PFSK-1 (cell line): Measurements from ENCODE around the gene CASP9.

Source experiments
- FOXP2 ChIP-seq: optimal IDR thresholded peaks from 2 replicates; pipeline ENCODE3; 2011; ENCODE audit warnings: borderline replicate concordance, control low read depth, inconsistent platforms; ENCODE audit not compliant: insufficient read depth; ENCODE audit errors: extremely low read length, extremely low read depth
- POLR2AphosphoS5 ChIP-seq: IDR thresholded peaks from 2 replicates; pipeline ENCODE4 v1.6.1; 2012; ENCODE audit warnings: low read depth, mild to moderate bottlenecking, control low read depth, low read length, moderate library complexity
- SIN3A ChIP-seq: IDR thresholded peaks from 2 replicates; pipeline ENCODE4 v1.6.1; 2012; ENCODE audit warnings: mild to moderate bottlenecking, low read length, moderate library complexity, borderline replicate concordance; ENCODE audit not compliant: insufficient read depth
- TAF1 ChIP-seq: IDR thresholded peaks from 2 replicates; pipeline ENCODE4 v1.6.1; 2012; ENCODE audit warnings: low read length, control low read depth, borderline replicate concordance; ENCODE audit not compliant: insufficient read depth
- TF ChIP-seq, protein P1 (sequence below), 2 experiments: IDR thresholded peaks; 2 replicates each; pipeline versions ENCODE4 v1.6.1 to v1.8.0; 2011 to 2012; ENCODE audit warnings: low read depth in 2 of 2, low read length in 2 of 2, control low read depth in 1 of 2, inconsistent platforms in 1 of 2, mild to moderate bottlenecking in 1 of 2, moderate library complexity in 1 of 2; ENCODE audit not compliant: insufficient read depth in 1 of 2

DNA sequence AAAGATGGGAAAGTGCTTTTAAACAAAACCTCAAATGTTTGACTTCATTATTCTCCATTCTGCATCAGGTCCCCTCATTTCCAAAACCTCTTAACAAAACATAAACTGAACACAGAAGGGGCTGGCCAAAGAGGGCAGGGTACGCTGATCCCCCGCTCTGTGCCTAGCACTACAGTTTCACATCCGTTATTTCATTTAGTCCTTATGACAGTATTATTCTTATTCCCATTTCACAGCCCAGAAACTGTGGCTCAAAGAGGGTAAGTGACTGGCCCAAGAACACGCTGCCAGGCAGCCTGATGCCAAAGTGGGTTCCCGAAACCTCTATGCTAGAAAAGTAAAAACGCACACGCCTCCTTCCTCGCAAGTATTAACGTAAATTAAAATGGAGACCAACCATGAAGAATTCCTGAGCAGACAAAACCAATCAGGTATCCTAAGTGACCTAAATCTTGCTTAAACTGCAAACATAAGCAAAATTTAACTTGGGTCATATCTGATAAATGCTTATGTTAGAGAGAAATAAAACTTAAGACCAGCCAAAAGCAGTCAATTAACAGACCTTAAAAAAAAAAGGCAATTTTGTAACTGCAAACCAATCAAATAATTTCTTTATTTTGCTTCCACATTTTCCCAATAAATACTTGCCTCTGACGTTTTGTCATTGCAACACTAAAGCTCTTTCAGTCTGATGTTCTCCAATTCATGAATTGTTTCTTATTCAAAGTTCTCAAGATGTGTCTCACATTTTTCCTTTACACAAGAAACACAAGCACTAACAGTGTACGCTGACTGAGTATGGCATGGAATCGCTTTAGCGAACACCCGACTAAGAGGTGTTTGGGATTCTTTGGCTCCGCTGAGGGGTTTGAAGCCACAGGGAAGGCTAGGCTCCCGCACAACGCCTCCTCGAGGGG is 653 bp downstream of the CASP9 start:
- TF ChIP-seq POLR2AphosphoS5 (no peak), TAF1 (no peak), SIN3A (no peak), FOXP2 (no peak)
- TF ChIP-seq, protein P1, sequence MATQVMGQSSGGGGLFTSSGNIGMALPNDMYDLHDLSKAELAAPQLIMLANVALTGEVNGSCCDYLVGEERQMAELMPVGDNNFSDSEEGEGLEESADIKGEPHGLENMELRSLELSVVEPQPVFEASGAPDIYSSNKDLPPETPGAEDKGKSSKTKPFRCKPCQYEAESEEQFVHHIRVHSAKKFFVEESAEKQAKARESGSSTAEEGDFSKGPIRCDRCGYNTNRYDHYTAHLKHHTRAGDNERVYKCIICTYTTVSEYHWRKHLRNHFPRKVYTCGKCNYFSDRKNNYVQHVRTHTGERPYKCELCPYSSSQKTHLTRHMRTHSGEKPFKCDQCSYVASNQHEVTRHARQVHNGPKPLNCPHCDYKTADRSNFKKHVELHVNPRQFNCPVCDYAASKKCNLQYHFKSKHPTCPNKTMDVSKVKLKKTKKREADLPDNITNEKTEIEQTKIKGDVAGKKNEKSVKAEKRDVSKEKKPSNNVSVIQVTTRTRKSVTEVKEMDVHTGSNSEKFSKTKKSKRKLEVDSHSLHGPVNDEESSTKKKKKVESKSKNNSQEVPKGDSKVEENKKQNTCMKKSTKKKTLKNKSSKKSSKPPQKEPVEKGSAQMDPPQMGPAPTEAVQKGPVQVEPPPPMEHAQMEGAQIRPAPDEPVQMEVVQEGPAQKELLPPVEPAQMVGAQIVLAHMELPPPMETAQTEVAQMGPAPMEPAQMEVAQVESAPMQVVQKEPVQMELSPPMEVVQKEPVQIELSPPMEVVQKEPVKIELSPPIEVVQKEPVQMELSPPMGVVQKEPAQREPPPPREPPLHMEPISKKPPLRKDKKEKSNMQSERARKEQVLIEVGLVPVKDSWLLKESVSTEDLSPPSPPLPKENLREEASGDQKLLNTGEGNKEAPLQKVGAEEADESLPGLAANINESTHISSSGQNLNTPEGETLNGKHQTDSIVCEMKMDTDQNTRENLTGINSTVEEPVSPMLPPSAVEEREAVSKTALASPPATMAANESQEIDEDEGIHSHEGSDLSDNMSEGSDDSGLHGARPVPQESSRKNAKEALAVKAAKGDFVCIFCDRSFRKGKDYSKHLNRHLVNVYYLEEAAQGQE (IDR thresholded peaks at IDR 0.05; ENCODE audit: insufficient read depth in 1 of 2, low read depth in 2 of 2, low read length in 2 of 2), result no peak
